ENCODE measurements around the gene AP3M1. TPM values are rescaled to one million over a fixed set of nuclear protein-coding genes. Genes with fewer than 3 reads are reported as not detected.

Gene AP3M1
- total RNA-seq, 4 donors from 2014 or later: 19.7 to 24.7 (median 21.1) TPM

DNA sequence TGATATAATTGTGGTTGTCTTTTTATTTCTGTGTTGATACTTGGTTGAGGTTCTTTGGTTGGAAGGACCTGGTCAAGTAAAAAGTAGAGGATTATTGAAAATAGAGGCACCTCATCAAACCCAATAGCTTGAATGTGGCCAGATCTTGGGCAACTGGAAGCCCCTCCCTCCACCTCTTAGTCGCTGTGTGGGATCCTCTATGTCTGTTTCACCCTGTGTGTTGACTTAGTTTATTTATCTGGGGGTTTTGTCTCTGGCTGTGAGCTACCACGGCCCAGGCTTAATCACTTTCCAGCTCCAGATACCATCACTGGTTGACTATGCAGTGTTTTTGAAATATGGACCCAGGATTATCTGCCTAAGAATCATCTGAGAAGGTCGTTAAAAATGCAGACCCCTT lies 58.3 kb downstream of the AP3M1 start:
- H3K9me3 ChIP-seq: no peaks in the 10 kb centered on the region
- no peaks in the 10 kb centered on the region for H3K4me1 ChIP-seq
- WGBS: 85% methylated on average over 3 of the region's 3 CpGs

DNA sequence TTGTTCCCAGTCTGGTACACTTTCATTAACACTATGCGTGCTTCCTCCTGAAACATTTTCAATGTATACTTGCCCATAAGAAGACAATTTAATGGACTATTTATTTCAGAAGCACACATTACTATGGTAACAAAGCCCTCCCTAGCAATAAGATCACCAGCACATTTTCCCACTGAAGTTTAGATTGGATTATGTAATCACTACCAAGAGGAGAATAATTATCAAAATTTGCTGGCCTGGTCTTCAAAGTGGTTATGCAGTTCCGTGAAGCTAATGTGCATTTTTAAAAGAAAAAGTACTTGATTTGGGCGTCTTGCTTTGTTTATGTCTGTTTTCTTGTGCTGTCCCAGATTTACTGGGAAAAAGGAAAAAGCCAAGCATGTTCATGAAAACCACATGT lies 61.9 kb downstream of the AP3M1 start:
- no peak for DNase-seq (ENCODE audit: low spot score in 2 of 2)
- no peak overlapping the region for H3K27ac ChIP-seq
- H3K9me3 ChIP-seq: no peaks in the 10 kb centered on the region
- H3K36me3 ChIP-seq: peaks cover 45% of the 10 kb centered on the region
- no peaks in the 10 kb centered on the region for H3K4me1 ChIP-seq
- TF ChIP-seq POLR2AphosphoS5 (IDR thresholded peaks at IDR 0.05): no peak
- TF ChIP-seq, protein P1, sequence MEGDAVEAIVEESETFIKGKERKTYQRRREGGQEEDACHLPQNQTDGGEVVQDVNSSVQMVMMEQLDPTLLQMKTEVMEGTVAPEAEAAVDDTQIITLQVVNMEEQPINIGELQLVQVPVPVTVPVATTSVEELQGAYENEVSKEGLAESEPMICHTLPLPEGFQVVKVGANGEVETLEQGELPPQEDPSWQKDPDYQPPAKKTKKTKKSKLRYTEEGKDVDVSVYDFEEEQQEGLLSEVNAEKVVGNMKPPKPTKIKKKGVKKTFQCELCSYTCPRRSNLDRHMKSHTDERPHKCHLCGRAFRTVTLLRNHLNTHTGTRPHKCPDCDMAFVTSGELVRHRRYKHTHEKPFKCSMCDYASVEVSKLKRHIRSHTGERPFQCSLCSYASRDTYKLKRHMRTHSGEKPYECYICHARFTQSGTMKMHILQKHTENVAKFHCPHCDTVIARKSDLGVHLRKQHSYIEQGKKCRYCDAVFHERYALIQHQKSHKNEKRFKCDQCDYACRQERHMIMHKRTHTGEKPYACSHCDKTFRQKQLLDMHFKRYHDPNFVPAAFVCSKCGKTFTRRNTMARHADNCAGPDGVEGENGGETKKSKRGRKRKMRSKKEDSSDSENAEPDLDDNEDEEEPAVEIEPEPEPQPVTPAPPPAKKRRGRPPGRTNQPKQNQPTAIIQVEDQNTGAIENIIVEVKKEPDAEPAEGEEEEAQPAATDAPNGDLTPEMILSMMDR (IDR thresholded peaks at IDR 0.05): no peak
- TF ChIP-seq POLR2A (IDR thresholded peaks at IDR 0.05): no peak
- TF ChIP-seq EP300 (IDR thresholded peaks at IDR 0.05): no peak
- WGBS: 35% methylated on average over 3 of the region's 3 CpGs
- no peak overlapping the region for H3K4me3 ChIP-seq
- no peaks in the 10 kb centered on the region for H3K27me3 ChIP-seq

More for the DNA sequence above, 58.3 kb downstream of the AP3M1 start:
- no peak overlapping the region for H3K4me3 ChIP-seq
- DNase-seq (ENCODE audit: low spot score in 2 of 2): no peak
- no peaks in the 10 kb centered on the region for H3K27me3 ChIP-seq
- H3K27ac ChIP-seq: no peak overlapping the region
- TF ChIP-seq, protein P1 (IDR thresholded peaks at IDR 0.05): no peak
- TF ChIP-seq POLR2AphosphoS5 (IDR thresholded peaks at IDR 0.05): no peak
- no peak for TF ChIP-seq POLR2A (IDR thresholded peaks at IDR 0.05)
- no peak for TF ChIP-seq EP300 (IDR thresholded peaks at IDR 0.05)
- peaks cover 71% of the 10 kb centered on the region for H3K36me3 ChIP-seq

DNA sequence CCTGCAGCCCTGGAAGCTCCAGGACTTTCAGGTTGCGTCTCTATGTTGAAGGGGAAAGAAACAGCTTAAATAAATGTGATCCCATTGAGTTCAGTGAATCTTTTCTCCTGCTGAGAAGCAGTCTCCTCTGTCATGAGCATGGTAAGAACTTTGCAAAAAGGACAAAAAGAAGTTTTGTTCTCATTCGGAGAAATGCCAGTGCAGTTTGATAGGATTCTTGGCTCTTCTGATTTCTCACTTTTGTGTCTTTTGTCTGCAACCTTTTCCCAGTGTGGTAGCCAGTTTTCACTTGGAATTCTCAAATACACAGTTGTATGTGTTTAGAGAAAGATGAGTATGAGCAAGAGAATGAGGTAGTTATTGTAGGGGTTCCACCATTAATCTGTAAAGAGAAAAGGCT lies 64.3 kb downstream of the AP3M1 start:
- Histone ChIP-seq H3K4me1 (peaks cover under 1% of the 10 kb centered on the region), H3K4me3 (no peak overlapping the region), H3K27me3 (no peaks in the 10 kb centered on the region), H3K27ac (no peak overlapping the region), H3K9me3 (no peaks in the 10 kb centered on the region), H3K36me3 (peaks cover 43% of the 10 kb centered on the region)
- TF ChIP-seq EP300 (IDR thresholded peaks at IDR 0.05) (no peak), POLR2AphosphoS5 (IDR thresholded peaks at IDR 0.05) (no peak), POLR2A (IDR thresholded peaks at IDR 0.05) (no peak)
- TF ChIP-seq, protein P1 (IDR thresholded peaks at IDR 0.05): no peak
- no peak for DNase-seq (ENCODE audit: low spot score in 2 of 2)
- WGBS: 67% methylated on average over 2 of the region's 2 CpGs

DNA sequence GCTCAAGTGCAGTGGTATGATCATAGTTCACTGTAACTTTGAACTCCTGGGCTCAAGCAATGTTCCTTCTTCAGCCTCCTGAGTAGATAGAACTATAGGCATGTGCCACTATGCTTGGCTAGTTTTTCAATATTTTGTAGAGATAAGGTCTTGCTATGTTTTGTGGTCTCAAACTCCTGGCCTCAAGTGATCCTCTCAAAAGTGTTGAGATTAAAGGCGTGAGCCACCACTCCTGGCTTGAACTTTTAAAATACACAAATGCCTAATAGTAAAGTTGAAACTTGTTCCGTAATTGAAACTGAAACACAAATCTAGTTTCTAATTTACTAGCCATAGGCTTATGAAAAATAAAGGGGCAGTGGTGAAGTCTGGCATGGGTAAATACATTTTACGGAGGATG lies 65.7 kb downstream of the AP3M1 start:
- Histone ChIP-seq H3K27me3 (no peaks in the 10 kb centered on the region), H3K9me3 (no peaks in the 10 kb centered on the region), H3K4me3 (no peak overlapping the region), H3K36me3 (peaks cover 32% of the 10 kb centered on the region), H3K4me1 (peaks cover 8% of the 10 kb centered on the region), H3K27ac (no peak overlapping the region)
- TF ChIP-seq EP300 (IDR thresholded peaks at IDR 0.05) (no peak), POLR2A (IDR thresholded peaks at IDR 0.05) (no peak), POLR2AphosphoS5 (IDR thresholded peaks at IDR 0.05) (no peak)
- TF ChIP-seq, protein P1 (IDR thresholded peaks at IDR 0.05): no peak
- DNase-seq (ENCODE audit: low spot score in 2 of 2): no peak
- WGBS: 94% methylated on average over 3 of the region's 3 CpGs

DNA sequence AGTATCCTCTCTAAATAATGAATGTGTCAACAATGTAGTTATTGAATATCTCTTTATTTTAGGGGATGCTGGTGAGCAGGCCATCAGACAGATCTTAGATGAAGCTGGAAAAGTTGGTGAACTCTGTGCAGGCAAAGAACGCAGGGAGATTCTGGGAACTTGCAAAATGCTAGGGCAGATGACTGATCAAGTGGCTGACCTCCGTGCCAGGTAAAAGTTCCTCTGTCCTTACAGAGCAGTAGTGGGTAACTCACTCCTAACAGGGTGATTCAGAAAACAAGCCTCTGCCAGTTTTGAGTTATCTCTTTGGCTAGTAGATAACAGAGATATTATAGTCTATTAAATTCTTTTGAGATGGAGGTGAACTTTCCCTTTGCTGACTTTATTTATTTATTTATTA lies 67.3 kb downstream of the AP3M1 start:
- no peak for TF ChIP-seq POLR2A (IDR thresholded peaks at IDR 0.05)
- no peak for TF ChIP-seq POLR2AphosphoS5 (IDR thresholded peaks at IDR 0.05)
- TF ChIP-seq, protein P1 (IDR thresholded peaks at IDR 0.05): no peak
- TF ChIP-seq EP300 (IDR thresholded peaks at IDR 0.05): no peak
- Histone ChIP-seq H3K4me1 (peaks cover 15% of the 10 kb centered on the region), H3K9me3 (no peaks in the 10 kb centered on the region), H3K4me3 (no peak overlapping the region), H3K36me3 (peaks cover 25% of the 10 kb centered on the region), H3K27ac (no peak overlapping the region), H3K27me3 (no peaks in the 10 kb centered on the region)
- WGBS: 86% methylated on average over 2 of the region's 2 CpGs
- no peak for DNase-seq (ENCODE audit: low spot score in 2 of 2)

Data from suprapubic skin (tissue), 4 donors.